ENCODE results near the gene LEP. TPM values are rescaled to one million over a fixed set of nuclear protein-coding genes. Genes with fewer than 3 reads are reported as not detected.

LEP gene
- total and polyA plus RNA-seq, 2 of the 8 experiments (the other 6 are each of a cell fraction or from before 2014, with no cell fraction given) = not detected

- H4K91ac ChIP-seq (replicated peaks; ENCODE audit: insufficient read length, low read length) = no peak overlapping the region
- H3K23ac ChIP-seq (ENCODE audit: insufficient read length) = no peak overlapping the region
- H2AFZ ChIP-seq (ENCODE audit: low read length) = no peak overlapping the region
- FAIRE-seq (no peak), DNase-seq (ENCODE audit: low read depth in 1 of 2, low spot score in 2 of 2) (no peak)
- no peaks in the 10 kb centered on the region for H3K79me2 ChIP-seq (ENCODE audit: control insufficient read depth in 1 of 2, insufficient read depth in 2 of 2, low read length in 2 of 2)
- no peaks in the 10 kb centered on the region for H3K79me1 ChIP-seq (ENCODE audit: low read depth, low read length)
- H2BK12ac ChIP-seq (ENCODE audit: low read depth, low read length) = no peak overlapping the region
- no peak overlapping the region for H2BK15ac ChIP-seq (ENCODE audit: low read length)
- ChIA-PET POLR2A (ENCODE audit: partially characterized antibody) (interaction anchor here (5.8 kb wide), 1 partner anchor 13 kb away, joined by 23 read pairs; no protein-coding TSS in a partner anchor), CTCF (ENCODE audit: partially characterized antibody) (interaction anchor here (1.0 to 1.4 kb wide), 2 partner anchors 20 to 69 kb away, joined by 3 to 6 read pairs; no protein-coding TSS in a partner anchor)
- H4K20me1 ChIP-seq (replicated peaks in 1 of 2; ENCODE audit: control insufficient read depth in 1 of 2, insufficient read depth in 2 of 2, low read length in 2 of 2) = no peaks in the 10 kb centered on the region
- H4K5ac ChIP-seq (ENCODE audit: insufficient read length, low read depth, low read length) = no peak overlapping the region
- no peaks in the 10 kb centered on the region for H3K27me3 ChIP-seq (replicated peaks in 1 of 4; ENCODE audit: control insufficient read depth in 3 of 4, extremely low read depth in 1 of 4, insufficient read depth in 3 of 4, low read length in 3 of 4)
- H3K56ac ChIP-seq (replicated peaks; ENCODE audit: insufficient read length, low read depth, low read length) = no peak overlapping the region
- H2BK20ac ChIP-seq (ENCODE audit: low read length) = no peak overlapping the region
- H3K4ac ChIP-seq (replicated peaks; ENCODE audit: insufficient read length, low read depth, low read length) = no peak overlapping the region
- H4K8ac ChIP-seq (ENCODE audit: extremely low read depth, insufficient read depth, low read length) = no peak overlapping the region; the same call in 1 of the 2 replicates
- H2AK5ac ChIP-seq (ENCODE audit: low read depth, low read length) = no peak overlapping the region
- H2BK5ac ChIP-seq (ENCODE audit: low read depth, low read length) = no peak overlapping the region
- no peaks in the 10 kb centered on the region for H3K36me3 ChIP-seq (ENCODE audit: control insufficient read depth in 2 of 4, insufficient read depth in 4 of 4, low read length in 3 of 4)
- H3K4me1 ChIP-seq (replicated peaks in 1 of 4; ENCODE audit: control insufficient read depth in 3 of 4, insufficient read depth in 4 of 4, low read length in 3 of 4) = no peaks in the 10 kb centered on the region
- WGBS, 2 experiments (ENCODE audit: extremely low coverage in 1 of 2, insufficient coverage in 1 of 2, insufficient read length in 1 of 2, insufficient replicate concordance in 2 of 2, low coverage in 1 of 2, low lambda C conversion rate in 2 of 2, missing lambda C conversion rate in 1 of 2) = 90% methylated on average over 7 of the region's 8 CpGs; no CpG with 5 or more reads in 1 of the 2 experiments
- no peak overlapping the region for H3K18ac ChIP-seq (ENCODE audit: extremely low read depth, low read length)
- no peak overlapping the region for H3K9ac ChIP-seq (replicated peaks in 1 of 4; ENCODE audit: extremely low read depth in 1 of 4, low read depth in 3 of 4, low read length in 3 of 4)
- H3K27ac ChIP-seq (ENCODE audit: low read depth, low read length) = no peak overlapping the region
- H3K9me3 ChIP-seq (ENCODE audit: insufficient read depth in 2 of 2, low read depth in 1 of 2, low read length in 1 of 2) = 0 out of 4 replicates have a peak, but pooled peaks cover 0 to 3% of the 10 kb centered on the region in 2 experiments
- H3K4me3 ChIP-seq (ENCODE audit: extremely low read depth in 1 of 4, insufficient read depth in 2 of 4, low read depth in 3 of 4, low read length in 4 of 4) = no peak overlapping the region
- H2BK120ac ChIP-seq (replicated peaks; ENCODE audit: low read depth, low read length) = no peak overlapping the region
- H3K4me2 ChIP-seq (ENCODE audit: insufficient read depth in 1 of 2, low read depth in 2 of 2, low read length in 2 of 2) = no peak overlapping the region
- no peaks in the 10 kb centered on the region for H3K23me2 ChIP-seq (ENCODE audit: low read depth, low read length)
- H3K14ac ChIP-seq (ENCODE audit: insufficient read length) = no peak overlapping the region
- TF ChIP-seq SUZ12 (IDR thresholded peaks at IDR 0.05; ENCODE audit: low read length) (no peak), POU5F1 (IDR thresholded peaks at IDR 0.05; ENCODE audit: low read depth, low read length) (no peak), CEBPB (IDR thresholded peaks at IDR 0.05; ENCODE audit: low read depth, low read length) (no peak)
Measured at GRCh38 chr7:128253701-128254100, 12.6 kb downstream of the LEP start.
